ENCODE results near the gene TNFRSF14. TPM values are rescaled to one million over a fixed set of nuclear protein-coding genes. Genes with fewer than 3 reads are reported as not detected.

Gene TNFRSF14
- total and polyA plus RNA-seq, 9 of the 15 experiments (the other 6 are each of a cell fraction or from before 2014, with no cell fraction given) = 0.11 to 2.3 (median 0.68) TPM; not detected in 2

GRCh38 chr1:2545754-2546514, 10.2 kb upstream of the TNFRSF14 start (continued):
- TF ChIP-seq ZBTB11 (CRISPR knock-in tag; IDR thresholded peaks at IDR 0.05) = no peak
- TF ChIP-seq CREM (IDR thresholded peaks at IDR 0.05; ENCODE audit: low read depth) = peak; percentile 63
- TF ChIP-seq RBFOX2 (IDR thresholded peaks at IDR 0.05; ENCODE audit: low read depth, low read length) = peak; percentile 85
- no peak; the same call in 1 of the 2 replicates for TF ChIP-seq ZFX (CRISPR knock-in tag; IDR thresholded peaks at IDR 0.05)
- TF ChIP-seq ZNF384 (IDR thresholded peaks at IDR 0.05; ENCODE audit: low read depth, low read length) = no peak
- no peak for TF ChIP-seq NR3C1 (CRISPR knock-in tag; IDR thresholded peaks at IDR 0.05)
- TF ChIP-seq E2F8 (IDR thresholded peaks at IDR 0.05; ENCODE audit: low read depth, partially characterized antibody) = no peak
- TF ChIP-seq NFE2 (IDR thresholded peaks at IDR 0.05; ENCODE audit: low read depth) = no peak
- TF ChIP-seq RBM22 (IDR thresholded peaks at IDR 0.05; ENCODE audit: low read depth, low read length, poor library complexity, severe bottlenecking) = no peak
- TF ChIP-seq FOXJ3 (CRISPR knock-in tag; IDR thresholded peaks at IDR 0.05) = no peak
- no peak for TF ChIP-seq TRIM25 (IDR thresholded peaks at IDR 0.05; ENCODE audit: borderline replicate concordance)
- TF ChIP-seq HIVEP1 (CRISPR knock-in tag; IDR thresholded peaks at IDR 0.05) = no peak
- no peak for TF ChIP-seq FOXP4 (CRISPR knock-in tag; IDR thresholded peaks at IDR 0.05; ENCODE audit: borderline replicate concordance)
